NCI-H524 (cell line): ENCODE results near the gene KRT10.
A peak's percentile ranks its signal among the peaks of the same experiment; 100 is the strongest.
"Not testable (repeated sequence)": the region's sequence is repeated elsewhere in the genome, so short reads cannot be mapped to it uniquely, and the experiment has no call there.

ENCODE experiments used
- DNase-seq, 2 experiments: peaks; one replicate each; lab custom pipeline; 2025; lab: John Stamatoyannopoulos, UW

KRT10 gene

DNA sequence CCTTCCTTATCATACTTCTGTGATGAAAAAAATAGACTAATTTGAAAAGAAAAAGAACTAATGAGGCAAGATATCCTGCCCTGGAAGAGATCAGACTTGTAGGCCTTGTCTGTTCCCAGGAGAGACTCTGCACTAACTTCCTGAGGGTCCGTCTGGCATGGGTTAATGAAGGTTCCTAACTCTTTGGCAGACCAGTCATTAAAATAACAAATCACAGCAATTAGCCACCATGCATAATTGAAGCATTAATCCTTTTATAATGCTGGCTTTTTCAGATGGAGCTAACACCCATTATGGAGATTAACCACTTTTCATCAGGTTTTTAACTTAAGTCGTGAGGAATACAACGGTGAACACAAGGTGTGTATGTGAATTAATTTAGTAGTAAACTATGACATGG, 10.4 kb upstream of the KRT10 start:
- DNase-seq: no peak

- no peak for DNase-seq
Measured at GRCh38 chr17:40830085-40830776, 7.8 kb upstream of the KRT10 start.

- no peak for DNase-seq
Measured at GRCh38 chr17:40828454-40829044, 6.1 kb upstream of the KRT10 start.

DNA sequence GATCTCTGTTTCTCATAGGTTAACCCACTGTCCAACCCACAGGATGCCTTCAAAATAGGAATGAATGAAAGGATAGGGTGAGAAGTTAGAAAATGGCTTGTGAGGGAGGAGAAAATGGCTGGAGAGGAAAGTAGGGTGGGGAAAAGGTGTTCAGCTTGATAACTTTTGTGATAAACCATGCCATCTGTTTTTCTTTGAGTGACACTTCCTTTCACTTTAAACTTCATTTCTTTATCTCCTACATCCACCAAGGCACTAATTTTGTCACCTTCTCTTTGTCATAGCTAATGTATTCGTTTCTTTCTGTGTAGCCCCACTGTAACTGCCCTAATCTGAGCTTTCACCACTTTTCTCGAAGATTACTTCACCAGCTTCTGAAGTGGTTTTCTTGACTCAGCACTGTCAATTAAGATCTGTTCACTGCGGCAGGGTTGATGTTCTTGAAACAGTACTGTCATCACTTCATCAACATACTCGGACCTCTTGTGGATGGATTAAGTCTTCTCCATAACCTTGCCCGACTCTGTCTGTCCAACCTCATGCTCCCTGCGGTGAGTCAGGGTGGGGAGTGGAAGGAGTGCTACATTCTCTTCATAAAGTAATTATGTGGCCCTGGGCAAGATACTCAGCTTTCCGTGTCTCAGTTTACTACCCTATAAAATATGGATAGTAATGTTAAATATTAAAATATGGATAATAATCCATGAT, 5.5 kb upstream of the KRT10 start:
- DNase-seq: no peak

- DNase-seq: no peak
Measured at GRCh38 chr17:40825599-40825998, 3.2 kb upstream of the KRT10 start.

- no peak for DNase-seq
Measured at GRCh38 chr17:40824015-40824832, 1.8 kb upstream of the KRT10 start.

- DNase-seq: no peak
Measured at GRCh38 chr17:40821536-40821935, 878 bp downstream of the KRT10 start.

DNA sequence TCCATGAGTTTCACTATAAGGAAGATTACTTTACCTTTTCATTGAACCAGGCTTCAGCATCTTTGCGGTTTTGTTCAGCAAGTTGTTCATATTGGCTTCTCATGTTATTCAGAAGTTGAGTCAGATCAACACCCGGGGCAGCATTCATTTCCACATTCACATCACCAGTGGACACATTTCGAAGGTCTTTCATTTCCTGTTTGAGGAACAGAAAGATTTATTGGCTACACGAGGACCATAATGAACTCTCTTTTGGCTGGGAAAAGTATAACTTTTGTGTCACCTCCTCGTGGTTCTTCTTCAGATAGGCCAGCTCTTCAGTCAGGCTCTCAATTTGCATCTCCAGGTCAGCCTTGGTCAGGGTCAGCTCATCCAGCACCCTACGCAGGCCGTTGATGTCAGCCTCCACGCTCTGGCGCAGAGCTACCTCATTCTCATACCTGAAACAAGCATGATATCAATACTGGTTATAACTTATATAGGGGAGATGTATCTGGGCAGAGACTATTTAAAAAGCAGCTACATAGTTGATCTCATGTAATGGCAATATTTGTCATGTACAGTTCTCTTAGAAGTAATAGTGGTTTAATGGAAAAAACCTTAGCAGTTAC, 2.1 kb downstream of the KRT10 start:
- DNase-seq: no peak

DNA sequence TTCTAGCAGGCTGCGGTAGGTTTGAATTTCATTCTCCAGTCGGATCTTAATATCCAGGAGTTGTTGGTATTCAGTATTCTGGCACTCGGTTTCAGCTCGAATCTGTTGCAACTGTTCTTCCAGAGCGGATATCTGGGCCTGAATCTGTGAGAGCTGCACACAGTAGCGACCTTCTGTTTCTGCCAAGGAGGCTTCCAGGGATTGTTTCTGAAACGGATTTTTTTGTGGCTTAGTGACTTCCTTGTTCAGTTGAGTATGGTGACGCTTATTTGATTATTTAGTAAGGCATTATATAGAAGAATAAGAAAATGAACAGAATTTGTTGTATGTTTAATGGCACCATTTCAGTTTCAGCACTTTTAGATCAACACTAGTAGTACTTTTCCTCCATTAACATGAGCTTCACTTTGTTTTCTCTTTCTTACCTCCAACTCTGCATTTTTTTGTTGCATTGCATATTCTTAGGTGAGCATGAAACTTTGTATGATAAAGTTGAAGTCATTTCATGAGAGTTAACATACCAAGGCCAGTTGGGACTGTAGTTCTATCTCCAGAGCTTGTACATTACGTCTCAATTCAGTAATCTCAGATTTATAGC, 2.8 kb downstream of the KRT10 start:
- no peak for DNase-seq

DNA sequence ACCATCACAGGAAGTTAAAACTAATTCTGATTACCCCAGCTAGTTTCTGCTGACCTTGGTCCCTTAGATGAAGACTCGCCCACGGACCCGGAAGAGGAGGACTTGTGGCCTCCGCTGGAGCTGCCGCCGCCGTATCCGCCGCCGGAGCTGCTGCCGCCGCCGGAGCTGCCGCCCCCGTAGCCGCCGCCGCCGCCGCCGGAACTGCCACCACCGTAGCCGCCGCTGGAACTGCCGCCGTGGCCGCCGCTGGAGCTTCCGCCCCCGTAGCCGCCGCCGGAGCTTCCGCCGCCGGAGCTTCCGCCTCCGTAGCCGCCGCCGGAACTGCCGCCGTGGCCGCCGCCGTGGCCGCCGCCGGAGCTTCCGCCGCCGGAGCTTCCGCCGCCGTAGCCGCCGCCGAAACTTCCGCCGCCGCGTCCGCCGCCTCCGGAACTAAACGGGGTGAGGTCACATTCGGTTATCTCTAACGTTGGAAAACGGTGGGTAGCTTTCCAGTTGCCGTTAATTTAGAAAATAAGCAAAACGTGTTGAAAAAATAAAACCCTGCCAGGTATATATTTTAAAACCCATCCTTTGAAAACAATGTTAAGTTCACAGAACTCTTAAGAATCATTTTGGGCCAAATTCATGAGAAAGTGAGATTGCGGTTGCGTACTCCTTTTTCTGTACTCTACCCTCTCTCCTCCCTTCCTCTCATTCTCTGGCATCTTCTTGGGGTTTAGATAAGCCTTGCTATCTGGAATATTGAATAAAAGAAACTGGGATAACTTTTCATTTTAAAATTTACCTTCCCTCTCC, 3.5 kb downstream of the KRT10 start:
- peak; percentile 51 to 59 for DNase-seq

DNA sequence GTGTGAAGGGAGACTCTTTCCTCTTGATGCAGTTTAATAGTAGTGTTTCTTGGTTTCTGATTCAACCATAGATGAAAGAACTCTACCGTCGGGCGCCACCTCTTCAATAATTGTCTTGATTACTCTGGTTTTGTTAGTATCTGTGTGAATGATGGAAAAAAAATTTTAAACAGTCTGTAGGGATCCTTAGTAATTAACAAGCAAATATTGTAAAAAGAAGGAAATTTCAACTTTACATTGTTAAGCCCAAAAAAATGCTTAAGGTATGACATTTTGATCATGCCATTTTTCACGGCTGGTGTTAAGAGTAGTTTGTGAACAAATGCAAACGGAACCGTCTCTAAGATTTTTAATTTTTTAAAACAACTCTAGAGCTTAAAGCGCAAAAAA, 4.1 kb downstream of the KRT10 start:
- DNase-seq: no peak

- no peak for DNase-seq
Measured at GRCh38 chr17:40817103-40817682, 5.2 kb downstream of the KRT10 start.

GRCh38 chr17:40816569-40816968, 5.8 kb downstream of the KRT10 start:
- DNase-seq: no peak

- DNase-seq: no peak
Measured at GRCh38 chr17:40815381-40815780, 7.0 kb downstream of the KRT10 start.

DNA sequence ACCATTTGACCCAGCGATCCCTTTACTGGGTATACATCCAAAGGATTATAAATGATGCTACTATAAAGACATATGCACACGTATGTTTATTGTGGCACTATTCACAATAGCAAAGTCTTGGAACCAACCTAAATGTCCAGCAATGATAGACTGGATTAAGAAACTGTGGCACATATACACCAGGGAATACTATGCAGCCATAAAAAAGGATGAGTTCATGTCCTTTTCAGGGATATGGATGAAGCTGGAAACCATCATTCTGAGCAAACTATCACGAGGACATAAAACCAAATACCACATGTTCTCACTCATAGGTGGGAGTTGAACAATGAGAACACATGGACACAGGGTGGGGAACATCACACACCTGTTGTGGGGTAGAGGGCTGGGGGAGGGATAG, 7.8 kb downstream of the KRT10 start:
- DNase-seq: not testable (repeated sequence)

DNA sequence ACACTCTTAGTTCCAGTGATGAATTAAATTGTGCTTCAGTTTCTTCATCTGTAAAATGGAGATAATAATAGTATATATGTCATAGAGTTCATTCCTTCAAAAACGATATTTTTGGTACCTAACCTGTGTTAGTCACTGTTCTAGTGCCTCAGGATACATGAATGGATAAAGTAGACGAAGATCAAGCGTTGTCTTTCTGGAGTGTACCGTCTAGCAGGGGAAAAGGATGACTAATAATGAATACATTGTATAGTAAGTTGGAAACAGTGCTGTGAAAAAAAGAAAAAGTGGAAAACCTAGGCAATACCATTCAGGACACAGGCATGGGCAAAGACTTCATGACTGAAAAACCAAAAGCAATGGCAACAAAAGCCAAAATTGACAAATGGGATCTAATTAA, 8.6 kb downstream of the KRT10 start:
- DNase-seq: no peak

DNA sequence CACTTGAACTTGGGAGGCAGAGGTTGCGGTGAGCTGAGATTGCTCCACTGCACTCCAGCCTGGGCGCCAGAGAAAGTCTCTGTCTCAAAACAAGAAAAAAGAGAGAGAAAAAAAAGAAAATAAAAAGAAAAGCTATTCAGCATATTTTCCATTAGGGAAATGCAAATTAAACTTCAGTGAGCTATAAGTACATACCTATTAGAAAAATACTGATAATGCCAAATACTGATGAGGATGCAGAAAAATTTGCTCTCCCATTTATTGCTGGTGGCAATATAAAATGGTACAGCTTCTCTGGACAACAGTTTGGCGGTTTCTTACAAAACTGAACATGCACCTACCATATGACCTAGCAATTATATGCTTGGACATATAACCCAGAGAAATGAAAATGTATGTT, 9.8 kb downstream of the KRT10 start:
- DNase-seq: no peak

DNA sequence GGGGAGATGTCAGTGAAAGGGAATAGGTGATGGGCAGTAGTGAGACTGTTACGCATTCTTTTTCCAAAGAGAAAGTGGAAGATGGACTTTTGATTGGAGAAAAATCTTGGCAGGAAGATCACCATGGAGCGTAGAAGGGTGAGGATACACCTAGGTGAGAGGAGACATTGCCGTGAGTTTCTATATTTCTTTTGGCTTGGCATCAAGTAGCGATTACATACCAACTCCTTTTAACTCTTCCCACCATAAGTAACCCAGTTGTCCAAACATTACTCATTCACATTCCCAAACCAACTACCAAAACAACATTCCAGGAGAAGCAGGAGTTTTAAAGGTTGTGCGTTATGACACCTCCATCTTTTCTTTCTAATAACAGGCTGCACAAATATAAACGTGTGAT, 11.9 kb downstream of the KRT10 start:
- DNase-seq: no peak

DNA sequence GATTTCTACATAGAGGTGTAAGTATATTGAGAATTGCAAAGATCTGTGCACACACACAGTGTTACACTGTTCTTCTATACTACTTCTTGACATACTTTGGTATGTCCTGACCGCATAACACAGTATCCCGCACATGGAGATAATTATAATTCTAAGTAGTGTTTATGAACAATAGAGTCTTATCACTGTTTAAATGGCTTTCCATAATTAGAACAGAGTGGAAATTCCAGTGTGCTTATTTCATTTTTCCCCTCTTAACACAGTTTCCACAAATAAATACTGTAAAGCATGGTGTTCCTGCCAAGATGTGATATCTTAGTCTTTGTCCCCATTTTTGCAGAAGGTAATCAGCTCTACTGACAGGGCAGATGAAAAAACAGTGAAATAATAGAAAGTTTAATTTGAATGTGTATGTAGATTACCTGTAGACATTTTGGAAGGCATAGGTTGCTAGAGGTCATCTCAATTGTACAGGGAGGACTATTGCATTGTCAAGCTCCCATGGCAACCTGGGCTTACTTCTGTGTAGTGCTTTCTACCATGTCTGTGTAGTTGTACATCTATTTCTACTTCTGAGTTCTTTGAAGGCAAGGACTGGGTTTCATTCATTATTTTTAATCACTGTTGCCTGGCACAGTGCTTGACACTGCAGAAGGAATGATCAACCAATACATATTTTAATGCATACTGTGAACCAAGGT, 12.5 kb downstream of the KRT10 start:
- no peak for DNase-seq

GRCh38 chr17:40806131-40806530, 16.3 kb downstream of the KRT10 start:
- DNase-seq: no peak
